GM23338 (cell line): ENCODE measurements around the gene ABL2.
"Not testable (repeated sequence)": the region's sequence is repeated elsewhere in the genome, so short reads cannot be mapped to it uniquely, and the experiment has no call there.

Experiments used
- CREB1 ChIP-seq: fragments of 250-450 bp; sonication (Bioruptor Pico); IDR thresholded peaks from 2 replicates; pipeline ENCODE4 v1.5.0; 2020; ENCODE audit warnings: low read depth, mild to moderate bottlenecking, moderate library complexity
- CTCF ChIP-seq, 2 experiments: fragments of 200-600 bp in 1 of 2; sonication (generic) in 1 of 2; conservative IDR thresholded peaks; 2 replicates each; pipeline versions ENCODE4 v1.5.1 to v1.6.1; 2016 to 2017; ENCODE audit warnings: antibody characterized with exemption in 2 of 2, low read depth in 2 of 2, mild to moderate bottlenecking in 2 of 2, moderate library complexity in 1 of 2
- ETS1 ChIP-seq: IDR thresholded peaks from 2 replicates; pipeline ENCODE4 v1.6.1; 2016; ENCODE audit warnings: antibody characterized with exemption
- NANOG ChIP-seq: IDR thresholded peaks from 2 replicates; pipeline ENCODE4 v1.6.1; 2016; ENCODE audit warnings: antibody characterized with exemption, borderline replicate concordance
- POLR2AphosphoS5 ChIP-seq: IDR thresholded peaks from 2 replicates; pipeline ENCODE4 v1.6.1; 2016; ENCODE audit warnings: antibody characterized with exemption, low read depth
- REST ChIP-seq: IDR thresholded peaks from one replicate; pipeline ENCODE4 v1.6.1; 2018; ENCODE audit warnings: antibody characterized with exemption; ENCODE audit not compliant: unreplicated experiment
- ZNF114 ChIP-seq: fragments of 250-450 bp; sonication (Bioruptor Pico); IDR thresholded peaks from 2 replicates; pipeline ENCODE4 v1.5.0; 2020; ENCODE audit warnings: mild to moderate bottlenecking, moderate library complexity

- not testable (repeated sequence) for TF ChIP-seq CTCF (conservative IDR thresholded peaks at IDR 0.05; ENCODE audit: low read depth in 2 of 2); CREB1; NANOG; POLR2AphosphoS5; REST; ETS1; ZNF114 (CRISPR knock-in tag)
These were observed 15.9 kb upstream of the ABL2 start for GRCh38 chr1:179245426-179245825.
